K562 (cell line): ENCODE data around the gene HS3ST2. TPM values are rescaled to one million over a fixed set of nuclear protein-coding genes. Genes with fewer than 3 reads are reported as not detected.

Source experiments
- ATAC-seq: fragments of 200-7000 bp; cut with Tn5 transposase; 3 replicates; pipeline ENCODE4 v1.9.1; 2020; ENCODE audit warnings: moderate library complexity
- BruUV-seq: library from RNA; stranded (reverse); fragments of 400-500 nt; replicated peaks from 2 replicates; lab custom pipeline; 2021; lab: Mats Ljungman, UMichigan
- CTCF ChIA-PET: fragments of 300-600 bp; formaldehyde crosslinking; extraction: SDS; loops from one replicate; lab custom pipeline; 2021; ENCODE audit warnings: low intra/inter-chr PET ratio; lab: Yijun Ruan, JAX
- POLR2A ChIA-PET: fragments of 300-600, 350-650 bp; sonication (Branson Sonifier 250); formaldehyde crosslinking; extraction: SDS; loops from one replicate; lab custom pipeline; 2021; ENCODE audit warnings: antibody characterized with exemption, inconsistent platforms; lab: Yijun Ruan, JAX
- DNase-seq, 4 experiments: peaks; one replicate each; pipeline versions ENCODE4 v3.0.0 to v3.0.0-alpha.2; 2011 to 2018; ENCODE audit warnings: low spot score in 3 of 4, mixed read lengths in 3 of 4; ENCODE audit errors: extremely low read depth in 1 of 4
- FAIRE-seq: peaks from 2 replicates; lab custom pipeline; 2011; peaks lifted over from hg19 to GRCh38; lab: Jason Lieb, UNC
- H2AFZ ChIP-seq: 2 replicates; pipeline ENCODE4 v1.6.0; 2011; ENCODE audit warnings: low read depth, low read length, control low read depth, inconsistent platforms
- H3K27ac ChIP-seq: fragments of 200-600 bp; 3 replicates; pipeline ENCODE4 v1.8.0; 2011; ENCODE audit warnings: low read depth, mild to moderate bottlenecking, control low read depth, inconsistent platforms, low read length, moderate library complexity, mixed read lengths; ENCODE audit errors: extremely low read depth
- H3K27me3 ChIP-seq, 2 experiments: fragments of 300-600 bp in 1 of 2; 2 replicates in 1 of 2; 3 replicates in 1 of 2; pipeline versions ENCODE4 v1.6.0 to v1.8.0; 2011; ENCODE audit warnings: inconsistent platforms in 2 of 2, low read length in 2 of 2, mild to moderate bottlenecking in 1 of 2, mixed read lengths in 1 of 2, moderate library complexity in 1 of 2; ENCODE audit not compliant: control insufficient read depth in 2 of 2, insufficient read depth in 2 of 2
- H3K36me3 ChIP-seq: fragments of 300-600 bp; 3 replicates; pipeline ENCODE4 v1.8.0; 2011; ENCODE audit warnings: mild to moderate bottlenecking, low read length, inconsistent platforms; ENCODE audit not compliant: control insufficient read depth, insufficient read depth
- H3K4me1 ChIP-seq, 2 experiments: fragments of 200-600 bp in 1 of 2; replicated peaks in 1 of 2; 2 replicates in 1 of 2; 3 replicates in 1 of 2; pipeline versions ENCODE4 v1.5.1 to v1.8.0; 2011; ENCODE audit warnings: inconsistent platforms in 2 of 2, low read length in 2 of 2, mild to moderate bottlenecking in 1 of 2, mixed read lengths in 1 of 2, moderate library complexity in 1 of 2; ENCODE audit not compliant: control insufficient read depth in 2 of 2, insufficient read depth in 2 of 2
- H3K4me2 ChIP-seq: 2 replicates; pipeline ENCODE4 v1.6.1; 2011; ENCODE audit warnings: low read length, control low read depth, inconsistent platforms, mixed read lengths; ENCODE audit not compliant: insufficient read depth
- H3K4me3 ChIP-seq: fragments of 200-600 bp; sonication (generic), shearing (Covaris generic); 2 replicates; pipeline ENCODE4 v1.5.1; 2016; ENCODE audit warnings: control low read depth, inconsistent platforms
- H3K79me2 ChIP-seq: fragments of 200-600 bp; 3 replicates; pipeline ENCODE4 v1.8.0; 2011; ENCODE audit warnings: low read length, inconsistent platforms; ENCODE audit not compliant: control insufficient read depth, insufficient read depth
- H3K9ac ChIP-seq, 2 experiments: 2 replicates each; pipeline versions ENCODE4 v1.6.0 to v1.6.1; 2011; ENCODE audit warnings: low read depth in 2 of 2, low read length in 2 of 2, control low read depth in 1 of 2, inconsistent platforms in 1 of 2, mild to moderate bottlenecking in 1 of 2, mixed read lengths in 1 of 2; ENCODE audit not compliant: insufficient read depth in 1 of 2
- H3K9me1 ChIP-seq: one replicate; pipeline ENCODE4 v1.6.0; 2011; ENCODE audit warnings: inconsistent platforms, mild to moderate bottlenecking, low read length, moderate library complexity; ENCODE audit not compliant: control insufficient read depth, insufficient read depth
- H3K9me3 ChIP-seq: replicated peaks from 2 replicates; pipeline ENCODE4 v1.5.1; 2011; ENCODE audit warnings: low read depth, low read length, inconsistent platforms; ENCODE audit not compliant: control insufficient read depth, insufficient read depth
- H4K20me1 ChIP-seq: replicated peaks from 2 replicates; pipeline ENCODE4 v1.6.1; 2011; ENCODE audit warnings: low read length, inconsistent platforms, mixed read lengths; ENCODE audit not compliant: control insufficient read depth, insufficient read depth
- CHD4 ChIP-seq: fragments of 200-600 bp; sonication (generic); IDR thresholded peaks from 3 replicates; pipeline ENCODE4 v1.6.1; 2012; ENCODE audit warnings: low read depth, mild to moderate bottlenecking, mixed read lengths, low read length, inconsistent platforms; ENCODE audit not compliant: insufficient read depth, insufficient replicate concordance, poor library complexity, severe bottlenecking
- FOXK2 ChIP-seq, 2 experiments: fragments of 450-650 bp; IDR thresholded peaks in 1 of 2; conservative IDR thresholded peaks in 1 of 2; 2 replicates each; pipeline ENCODE4 v1.6.1; 2016; ENCODE audit warnings: low read depth in 2 of 2, mild to moderate bottlenecking in 1 of 2
- GTF2E2 ChIP-seq: fragments of 200-800 bp; sonication (Bioruptor generic); IDR thresholded peaks from 2 replicates; pipeline ENCODE4 v1.6.1; 2016; ENCODE audit warnings: missing genetic modification characterization, missing compliant biosample characterization
- ILF3 ChIP-seq: fragments of 450-650 bp; IDR thresholded peaks from 2 replicates; pipeline ENCODE4 v1.6.1; 2018; ENCODE audit warnings: antibody characterized with exemption, mild to moderate bottlenecking, moderate library complexity, borderline replicate concordance
- KDM2B ChIP-seq: fragments of 250-450 bp; sonication (Bioruptor Pico); IDR thresholded peaks from 2 replicates; pipeline ENCODE4 v1.8.0; 2021; ENCODE audit warnings: mild to moderate bottlenecking, moderate library complexity
- NCOA4 ChIP-seq: fragments of 450-650 bp; IDR thresholded peaks from 2 replicates; pipeline ENCODE4 v1.6.1; 2018; ENCODE audit warnings: mild to moderate bottlenecking; ENCODE audit not compliant: partially characterized antibody
- NFATC3 ChIP-seq: fragments of 450-650 bp; IDR thresholded peaks from 2 replicates; pipeline ENCODE4 v1.6.1; 2017; ENCODE audit warnings: mild to moderate bottlenecking
- PML ChIP-seq: IDR thresholded peaks from 2 replicates; pipeline ENCODE4 v1.6.1; 2012; ENCODE audit warnings: low read length, inconsistent platforms
- RBM15 ChIP-seq: fragments of 200-400 bp; formaldehyde crosslinking; IDR thresholded peaks from 2 replicates; pipeline ENCODE4 v1.6.1; 2018; ENCODE audit warnings: mild to moderate bottlenecking, low read length, moderate library complexity; ENCODE audit not compliant: insufficient read depth
- RFX5 ChIP-seq: IDR thresholded peaks from 2 replicates; pipeline ENCODE4 v1.6.1; 2011; ENCODE audit warnings: low read depth, mild to moderate bottlenecking, improper control_type of control experiment, low read length
- SIN3B ChIP-seq: fragments of 450-650 bp; IDR thresholded peaks from 2 replicates; pipeline ENCODE4 v1.6.1; 2017; ENCODE audit warnings: low read depth, mild to moderate bottlenecking, moderate library complexity
- TOE1 ChIP-seq, 2 experiments: fragments of 450-650 bp in 1 of 2; sonication (generic) in 1 of 2; formaldehyde crosslinking in 1 of 2; IDR thresholded peaks; 2 replicates each; pipeline versions ENCODE4 v1.7.1 to v1.8.0; 2016 to 2022; ENCODE audit warnings: borderline replicate concordance in 2 of 2, mild to moderate bottlenecking in 2 of 2, antibody characterized with exemption in 1 of 2, inconsistent platforms in 1 of 2, low read depth in 1 of 2, missing genetic modification reagents in 1 of 2, moderate library complexity in 1 of 2
- ZFP30 ChIP-seq: fragments of 250-450 bp; sonication (Bioruptor Pico); IDR thresholded peaks from 2 replicates; pipeline ENCODE4 v1.8.0; 2022; ENCODE audit warnings: moderate library complexity, mild to moderate bottlenecking, inconsistent platforms, borderline replicate concordance
- ZNF384 ChIP-seq: IDR thresholded peaks from 2 replicates; pipeline ENCODE4 v1.6.1; 2012; ENCODE audit warnings: low read depth, low read length, improper control_type of control experiment
- ZNF639 ChIP-seq, 2 experiments: fragments of 200-800 bp in 1 of 2; sonication (Bioruptor generic) in 1 of 2; sonication (generic) in 1 of 2; formaldehyde crosslinking in 1 of 2; IDR thresholded peaks in 1 of 2; conservative IDR thresholded peaks in 1 of 2; 2 replicates each; pipeline versions ENCODE4 v1.5.0 to v1.6.1; 2016 to 2020; ENCODE audit warnings: missing compliant biosample characterization in 1 of 2, missing genetic modification characterization in 1 of 2, missing genetic modification reagents in 1 of 2
- WGBS: fragments of 100-300 bp; shearing (Covaris generic); methylation state at CpG from one replicate; pipeline ENCODE4 v1.1.6; 2016; ENCODE audit warnings: low coverage, mixed read lengths; ENCODE audit not compliant: insufficient coverage; ENCODE audit errors: missing lambda C conversion rate; 5-methylcytosine and 5-hydroxymethylcytosine counted together
- in situ Hi-C: fragments of 300-500 bp; cut with MboI; formaldehyde crosslinking; loops from 4 replicates; pipeline ENCODE4 v1.15.0; 2018; ENCODE audit warnings: inconsistent platforms, mixed read lengths
- intact Hi-C: fragments of 100-400 bp; cut with micrococcal nuclease; formaldehyde crosslinking; loops from 2 replicates; pipeline ENCODE4 v1.14.2; 2022
- polyA plus RNA-seq, 8 experiments: library from polyadenylated mRNA; depleted of rRNA in 4 of 8; stranded (reverse) in 5 of 8; unstranded in 3 of 8; fragments of >200 nt; fragmentation: Nextera tagmentation in 2 of 8; fragmentation: Illumina TruSeq in 1 of 8; extraction: Ambion mirVana in 2 of 8; extraction: Trizol in 1 of 8; gene quantifications; 2 replicates each; pipeline versions ENCODE4 v1.2.1 to v1.2.3, GENCODE V29; 2011 to 2014; ENCODE audit warnings: inconsistent platforms in 1 of 8, missing spikeins in 1 of 8
- total RNA-seq, 7 experiments: library from RNA; depleted of rRNA in 6 of 7; stranded (reverse); fragments of >200 nt in 6 of 7; fragmentation: Illumina TruSeq in 2 of 7; extraction: Trizol in 2 of 7; gene quantifications; 2 replicates each; pipeline versions ENCODE4 v1.2.1 to v1.2.3, GENCODE V29; 2011 to 2021; ENCODE audit warnings: low replicate concordance in 1 of 7
- TF ChIP-seq, protein P1 (sequence below): IDR thresholded peaks from 2 replicates; pipeline ENCODE4 v1.6.1; 2016; ENCODE audit warnings: missing genetic modification characterization, missing compliant biosample characterization
- TF ChIP-seq, protein P2 (sequence below): fragments of 250-450 bp; sonication (Bioruptor Pico); IDR thresholded peaks from 2 replicates; pipeline ENCODE4 v1.5.0; 2021; ENCODE audit warnings: mild to moderate bottlenecking, borderline replicate concordance

HS3ST2 gene
- total and polyA plus RNA-seq, 9 of the 15 experiments (the other 6 are each of a cell fraction or from before 2014, with no cell fraction given), result not detected

DNA sequence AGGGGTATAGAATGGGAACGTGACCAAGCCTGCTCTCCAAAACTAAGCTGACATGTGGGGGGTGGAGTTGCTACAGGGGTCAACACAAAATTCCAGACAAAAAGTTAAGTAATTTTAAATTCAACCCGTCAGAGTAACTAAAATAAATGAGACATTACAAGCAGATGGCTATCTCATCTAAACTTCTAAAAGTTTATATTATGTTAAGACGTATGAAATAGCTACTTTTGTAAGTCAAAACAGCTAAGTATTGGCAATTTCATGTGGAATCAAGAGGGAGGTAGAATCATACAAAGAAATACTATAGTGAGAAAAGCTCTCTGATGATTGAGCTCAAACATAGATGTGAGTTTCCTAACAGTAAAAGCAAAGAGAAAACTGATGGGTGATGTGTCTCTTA, 113.3 kb downstream of the HS3ST2 start:
- H3K27me3 ChIP-seq, result peaks cover 12 to 23% of the 10 kb centered on the region in 2 experiments
- CTCF ChIA-PET, result no interaction called here
- TF ChIP-seq KDM2B (CRISPR knock-in tag) (no peak), RBM15 (no peak), ILF3 (no peak), ZFP30 (CRISPR knock-in tag) (no peak), SIN3B (no peak), RFX5 (no peak), ZNF639 (CRISPR knock-in tag; conservative IDR thresholded peaks at IDR 0.05 in 1 of 2, IDR thresholded peaks at IDR 0.05 in 1 of 2) (no peak), NFATC3 (no peak), GTF2E2 (no peak), TOE1 (IDR thresholded peaks at IDR 0.05; ENCODE audit: borderline replicate concordance) (no peak), TOE1 (CRISPR knock-in tag; IDR thresholded peaks at IDR 0.05; ENCODE audit: borderline replicate concordance, low read depth) (no peak), FOXK2 (conservative IDR thresholded peaks at IDR 0.05 in 1 of 2, IDR thresholded peaks at IDR 0.05 in 1 of 2; ENCODE audit: low read depth in 2 of 2) (no peak), PML (no peak), ZNF384 (no peak), NCOA4 (no peak), CHD4 (no peak)
- TF ChIP-seq, protein P1, sequence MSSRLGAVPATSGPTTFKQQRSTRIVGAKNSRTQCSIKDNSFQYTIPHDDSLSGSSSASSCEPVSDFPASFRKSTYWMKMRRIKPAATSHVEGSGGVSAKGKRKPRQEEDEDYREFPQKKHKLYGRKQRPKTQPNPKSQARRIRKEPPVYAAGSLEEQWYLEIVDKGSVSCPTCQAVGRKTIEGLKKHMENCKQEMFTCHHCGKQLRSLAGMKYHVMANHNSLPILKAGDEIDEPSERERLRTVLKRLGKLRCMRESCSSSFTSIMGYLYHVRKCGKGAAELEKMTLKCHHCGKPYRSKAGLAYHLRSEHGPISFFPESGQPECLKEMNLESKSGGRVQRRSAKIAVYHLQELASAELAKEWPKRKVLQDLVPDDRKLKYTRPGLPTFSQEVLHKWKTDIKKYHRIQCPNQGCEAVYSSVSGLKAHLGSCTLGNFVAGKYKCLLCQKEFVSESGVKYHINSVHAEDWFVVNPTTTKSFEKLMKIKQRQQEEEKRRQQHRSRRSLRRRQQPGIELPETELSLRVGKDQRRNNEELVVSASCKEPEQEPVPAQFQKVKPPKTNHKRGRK, result no peak
- TF ChIP-seq, protein P2, sequence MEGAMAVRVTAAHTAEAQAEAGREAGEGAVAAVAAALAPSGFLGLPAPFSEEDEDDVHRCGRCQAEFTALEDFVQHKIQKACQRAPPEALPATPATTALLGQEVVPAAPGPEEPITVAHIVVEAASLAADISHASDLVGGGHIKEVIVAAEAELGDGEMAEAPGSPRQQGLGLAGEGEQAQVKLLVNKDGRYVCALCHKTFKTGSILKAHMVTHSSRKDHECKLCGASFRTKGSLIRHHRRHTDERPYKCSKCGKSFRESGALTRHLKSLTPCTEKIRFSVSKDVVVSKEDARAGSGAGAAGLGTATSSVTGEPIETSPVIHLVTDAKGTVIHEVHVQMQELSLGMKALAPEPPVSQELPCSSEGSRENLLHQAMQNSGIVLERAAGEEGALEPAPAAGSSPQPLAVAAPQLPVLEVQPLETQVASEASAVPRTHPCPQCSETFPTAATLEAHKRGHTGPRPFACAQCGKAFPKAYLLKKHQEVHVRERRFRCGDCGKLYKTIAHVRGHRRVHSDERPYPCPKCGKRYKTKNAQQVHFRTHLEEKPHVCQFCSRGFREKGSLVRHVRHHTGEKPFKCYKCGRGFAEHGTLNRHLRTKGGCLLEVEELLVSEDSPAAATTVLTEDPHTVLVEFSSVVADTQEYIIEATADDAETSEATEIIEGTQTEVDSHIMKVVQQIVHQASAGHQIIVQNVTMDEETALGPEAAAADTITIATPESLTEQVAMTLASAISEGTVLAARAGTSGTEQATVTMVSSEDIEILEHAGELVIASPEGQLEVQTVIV, result no peak

More for the DNA sequence above, 113.3 kb downstream of the HS3ST2 start:
- no TSS peak for BruUV-seq
- no peaks in the 10 kb centered on the region for H3K9me3 ChIP-seq
- no peaks in the 10 kb centered on the region for H3K9me1 ChIP-seq
- in situ Hi-C loops, result no loop called here
- H3K4me1 ChIP-seq, result no peaks in the 10 kb centered on the region
- FAIRE-seq (no peak), DNase-seq (no peak), ATAC-seq (no peak)
- intact Hi-C loops, result no loop called here
- H3K27ac ChIP-seq, result no peak overlapping the region
- H3K79me2 ChIP-seq, result no peaks in the 10 kb centered on the region
- 2% methylated on average over 3 of the region's 3 CpGs for WGBS
- no peaks in the 10 kb centered on the region for H3K36me3 ChIP-seq
- H3K9ac ChIP-seq, result no peak overlapping the region
- no peak overlapping the region for H2AFZ ChIP-seq
- no peaks in the 10 kb centered on the region for H4K20me1 ChIP-seq
- no peak overlapping the region for H3K4me3 ChIP-seq
- no peak overlapping the region for H3K4me2 ChIP-seq
- POLR2A ChIA-PET, result interaction anchor here (0.8 kb wide), 1 partner anchor 85 kb away, joined by 3 read pairs; no protein-coding TSS in a partner anchor
